ENCODE data around the gene MBD6. TPM values are rescaled to one million over a fixed set of nuclear protein-coding genes. Genes with fewer than 3 reads are reported as not detected.

Gene MBD6
- total RNA-seq, 1 experiment from 2014 or later, result 140 TPM

GRCh38 chr12:57481671-57482070 is 41.0 kb upstream of the MBD6 start:
- H3K27me3 ChIP-seq (replicated peaks; ENCODE audit: insufficient read depth, low read depth, low read length, poor library complexity), result no peaks in the 10 kb centered on the region
- no peaks in the 10 kb centered on the region for H3K9me3 ChIP-seq (ENCODE audit: low read depth, low read length, poor library complexity, severe bottlenecking)
- TF ChIP-seq CTCF (conservative IDR thresholded peaks at IDR 0.05; ENCODE audit: low read depth, low read length) (no peak), EZH2 (IDR thresholded peaks at IDR 0.05; ENCODE audit: borderline replicate concordance, low read depth, low read length, poor library complexity, severe bottlenecking) (no peak)
- ChIA-PET CTCF (no interaction called here), POLR2A (ENCODE audit: low non-redundant PET) (no interaction called here)
- no peak for DNase-seq (ENCODE audit: low spot score)
- no TSS peak for BruUV-seq (replicated peaks)
- no peak overlapping the region for H3K4me3 ChIP-seq (ENCODE audit: low read depth, low read length, poor library complexity, severe bottlenecking)
- H3K36me3 ChIP-seq (ENCODE audit: insufficient read depth, low read length, poor library complexity, severe bottlenecking), result no peaks in the 10 kb centered on the region
- no peaks in the 10 kb centered on the region for H3K4me1 ChIP-seq (ENCODE audit: insufficient read depth, low read length, poor library complexity, severe bottlenecking)
- H3K27ac ChIP-seq (ENCODE audit: low read depth, low read length, poor library complexity, severe bottlenecking), result no peak overlapping the region
- intact Hi-C loops (cut with micrococcal nuclease; ENCODE audit: unreplicated experiment), result no loop called here

DNA sequence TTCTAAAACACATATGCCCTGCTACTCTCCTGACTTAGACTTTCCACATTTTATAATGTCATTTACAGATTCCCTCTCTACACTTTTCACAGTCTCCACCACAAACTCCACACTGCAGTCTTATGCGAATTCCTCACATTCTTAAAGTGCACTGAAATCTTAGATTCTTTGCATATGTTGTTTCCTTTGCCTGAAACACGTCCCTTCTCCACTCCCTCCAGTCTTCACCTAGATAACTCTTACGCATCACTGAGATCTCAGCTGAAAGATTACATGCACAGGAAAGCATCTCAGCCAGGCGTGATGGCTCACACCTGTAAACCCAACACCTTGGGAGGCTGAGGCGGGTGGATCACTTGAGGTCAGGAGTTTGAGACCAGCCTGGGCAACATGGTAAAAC is 39.2 kb upstream of the MBD6 start:
- POLR2A ChIA-PET (ENCODE audit: low non-redundant PET), result no interaction called here
- BruUV-seq (replicated peaks), result no TSS peak
- CTCF ChIA-PET, result interaction anchor here (0.6 kb wide), 1 partner anchor 22 kb away, joined by 3 read pairs; no protein-coding TSS in a partner anchor
- TF ChIP-seq CTCF (conservative IDR thresholded peaks at IDR 0.05; ENCODE audit: low read depth, low read length) (no peak), EZH2 (IDR thresholded peaks at IDR 0.05; ENCODE audit: borderline replicate concordance, low read depth, low read length, poor library complexity, severe bottlenecking) (no peak)
- intact Hi-C loops (cut with micrococcal nuclease; ENCODE audit: unreplicated experiment), result no loop called here
- peak overlapping the region; percentile 16 for H3K27ac ChIP-seq (ENCODE audit: low read depth, low read length, poor library complexity, severe bottlenecking)
- no peak overlapping the region for H3K4me3 ChIP-seq (ENCODE audit: low read depth, low read length, poor library complexity, severe bottlenecking)
- no peaks in the 10 kb centered on the region for H3K27me3 ChIP-seq (replicated peaks; ENCODE audit: insufficient read depth, low read depth, low read length, poor library complexity)
- no peaks in the 10 kb centered on the region for H3K36me3 ChIP-seq (ENCODE audit: insufficient read depth, low read length, poor library complexity, severe bottlenecking)
- no peak for DNase-seq (ENCODE audit: low spot score)
- H3K9me3 ChIP-seq (ENCODE audit: low read depth, low read length, poor library complexity, severe bottlenecking), result no peaks in the 10 kb centered on the region
- no peaks in the 10 kb centered on the region for H3K4me1 ChIP-seq (ENCODE audit: insufficient read depth, low read length, poor library complexity, severe bottlenecking)

GRCh38 chr12:57485695-57486094 is 36.9 kb upstream of the MBD6 start:
- TF ChIP-seq EZH2 (IDR thresholded peaks at IDR 0.05; ENCODE audit: borderline replicate concordance, low read depth, low read length, poor library complexity, severe bottlenecking), result no peak
- no peak for TF ChIP-seq CTCF (conservative IDR thresholded peaks at IDR 0.05; ENCODE audit: low read depth, low read length)
- H3K4me3 ChIP-seq (ENCODE audit: low read depth, low read length, poor library complexity, severe bottlenecking), result no peak overlapping the region
- H3K36me3 ChIP-seq (ENCODE audit: insufficient read depth, low read length, poor library complexity, severe bottlenecking), result peaks cover 21% of the 10 kb centered on the region
- H3K27ac ChIP-seq (ENCODE audit: low read depth, low read length, poor library complexity, severe bottlenecking), result no peak overlapping the region
- DNase-seq (ENCODE audit: low spot score), result no peak
- H3K4me1 ChIP-seq (ENCODE audit: insufficient read depth, low read length, poor library complexity, severe bottlenecking), result peaks cover 9% of the 10 kb centered on the region
- no peaks in the 10 kb centered on the region for H3K9me3 ChIP-seq (ENCODE audit: low read depth, low read length, poor library complexity, severe bottlenecking)
- ChIA-PET POLR2A (ENCODE audit: low non-redundant PET) (no interaction called here), CTCF (interaction anchor here (0.6 kb wide), 1 partner anchor 746 kb away, joined by 3 read pairs; no protein-coding TSS in a partner anchor)
- BruUV-seq (replicated peaks), result no TSS peak
- intact Hi-C loops (cut with micrococcal nuclease; ENCODE audit: unreplicated experiment), result no loop called here
- no peaks in the 10 kb centered on the region for H3K27me3 ChIP-seq (replicated peaks; ENCODE audit: insufficient read depth, low read depth, low read length, poor library complexity)

All from A673 (cell line).